Stomach (tissue), 4 donors: Measurements from ENCODE around the gene PPP4R4.
"Not testable (repeated sequence)": the region's sequence is repeated elsewhere in the genome, so short reads cannot be mapped to it uniquely, and the experiment has no call there.

Experiments
- EP300 ChIP-seq: sonication (generic); formaldehyde crosslinking; IDR thresholded peaks from one replicate; pipeline ENCODE4 v1.6.1; 2017; ENCODE audit warnings: antibody characterized with exemption
- POLR2A ChIP-seq, 4 donors: fragments of 450-650 bp; IDR thresholded peaks; one replicate each; pipeline ENCODE4 v1.6.1; 2016; ENCODE audit warnings: antibody characterized with exemption in 4 of 4, control low read depth in 2 of 4, mild to moderate bottlenecking in 1 of 4, moderate library complexity in 1 of 4
- POLR2AphosphoS5 ChIP-seq, 3 donors: sonication (generic); formaldehyde crosslinking; IDR thresholded peaks; one replicate each; pipeline ENCODE4 v1.6.1; 2016; ENCODE audit warnings: antibody characterized with exemption in 3 of 3
- TF ChIP-seq, protein P1 (sequence below), 7 experiments: fragments of 450-650 bp in 4 of 7; fragments of 200-600 bp in 3 of 7; sonication (generic) in 3 of 7; IDR thresholded peaks; one replicate each; pipeline ENCODE4 v1.5.1; 2016 to 2019; ENCODE audit warnings: antibody characterized with exemption in 7 of 7, control low read depth in 2 of 7, mild to moderate bottlenecking in 1 of 7

DNA sequence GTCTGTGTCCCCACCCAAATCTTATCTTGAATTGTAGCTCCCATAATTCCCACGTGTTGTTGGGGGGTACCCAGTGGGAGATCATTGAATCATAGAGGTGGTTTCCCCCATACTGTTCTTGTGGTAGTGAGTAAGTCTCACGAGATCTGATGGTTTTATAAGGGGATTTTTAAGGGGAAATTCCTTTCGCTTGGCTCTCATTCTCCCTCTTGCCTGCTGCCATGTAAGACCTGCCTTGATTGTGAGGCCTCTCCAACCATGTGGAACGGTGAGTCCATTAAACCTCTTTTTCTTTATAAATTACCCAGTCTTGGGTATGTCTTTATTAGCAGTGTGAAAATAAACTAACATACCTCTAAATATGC lies 122.0 kb downstream of the PPP4R4 start:
- TF ChIP-seq POLR2A (IDR thresholded peaks at IDR 0.05); POLR2AphosphoS5 (IDR thresholded peaks at IDR 0.05); EP300: not testable (repeated sequence)
- TF ChIP-seq, protein P1, sequence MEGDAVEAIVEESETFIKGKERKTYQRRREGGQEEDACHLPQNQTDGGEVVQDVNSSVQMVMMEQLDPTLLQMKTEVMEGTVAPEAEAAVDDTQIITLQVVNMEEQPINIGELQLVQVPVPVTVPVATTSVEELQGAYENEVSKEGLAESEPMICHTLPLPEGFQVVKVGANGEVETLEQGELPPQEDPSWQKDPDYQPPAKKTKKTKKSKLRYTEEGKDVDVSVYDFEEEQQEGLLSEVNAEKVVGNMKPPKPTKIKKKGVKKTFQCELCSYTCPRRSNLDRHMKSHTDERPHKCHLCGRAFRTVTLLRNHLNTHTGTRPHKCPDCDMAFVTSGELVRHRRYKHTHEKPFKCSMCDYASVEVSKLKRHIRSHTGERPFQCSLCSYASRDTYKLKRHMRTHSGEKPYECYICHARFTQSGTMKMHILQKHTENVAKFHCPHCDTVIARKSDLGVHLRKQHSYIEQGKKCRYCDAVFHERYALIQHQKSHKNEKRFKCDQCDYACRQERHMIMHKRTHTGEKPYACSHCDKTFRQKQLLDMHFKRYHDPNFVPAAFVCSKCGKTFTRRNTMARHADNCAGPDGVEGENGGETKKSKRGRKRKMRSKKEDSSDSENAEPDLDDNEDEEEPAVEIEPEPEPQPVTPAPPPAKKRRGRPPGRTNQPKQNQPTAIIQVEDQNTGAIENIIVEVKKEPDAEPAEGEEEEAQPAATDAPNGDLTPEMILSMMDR (IDR thresholded peaks at IDR 0.05) = not testable (repeated sequence)
